Measurements from ENCODE around the gene PLIN4.
"Not testable (repeated sequence)": the region's sequence is repeated elsewhere in the genome, so short reads cannot be mapped to it uniquely, and the experiment has no call there.

PLIN4 gene

DNA sequence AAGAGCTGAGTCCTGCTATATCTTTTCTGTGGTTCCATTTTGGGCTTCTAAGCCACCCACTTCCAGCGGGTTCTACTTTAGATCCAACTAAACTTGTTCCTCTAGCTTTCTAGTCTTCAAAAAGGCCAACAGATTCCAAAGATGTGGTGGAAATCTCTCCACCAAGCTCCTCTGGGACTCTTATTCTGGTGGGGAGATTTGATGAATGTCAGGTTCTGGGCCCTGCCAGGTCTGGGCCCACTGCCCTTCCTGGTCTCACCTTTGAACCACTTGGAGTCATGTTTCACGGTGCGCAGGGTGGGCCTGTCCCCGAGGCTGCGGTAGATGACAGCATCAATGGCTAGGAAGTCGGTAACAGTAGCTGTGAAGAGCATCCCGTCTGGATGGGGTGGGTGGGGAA, 36.4 kb upstream of the PLIN4 start:
- TF ChIP-seq ZNF274 (IDR thresholded peaks at IDR 0.05; ENCODE audit: low read depth, low read length), result no peak

DNA sequence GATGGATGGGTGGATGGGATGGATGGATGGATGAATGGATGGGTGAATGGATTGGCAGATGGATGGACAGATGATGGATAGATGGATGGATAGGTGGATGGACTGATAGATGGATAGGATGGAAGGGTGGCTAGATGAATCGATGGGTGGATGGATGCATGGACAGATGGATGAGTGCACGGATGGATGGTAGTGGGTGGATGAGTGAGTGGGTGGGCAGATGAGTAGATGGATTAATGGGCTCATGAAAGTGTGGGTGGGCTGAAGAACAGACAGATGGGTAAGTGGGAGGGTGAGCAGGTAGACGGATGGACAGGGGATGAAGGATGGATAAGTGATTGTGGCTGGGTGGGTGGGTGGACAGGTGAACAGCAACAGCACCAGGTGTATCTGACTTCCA, 35.5 kb upstream of the PLIN4 start:
- H3K4me3 ChIP-seq (ENCODE audit: low read length), result no peak overlapping the region
- no peak for TF ChIP-seq ZNF274 (IDR thresholded peaks at IDR 0.05; ENCODE audit: low read depth, low read length)

More for the DNA sequence above, 36.4 kb upstream of the PLIN4 start:
- H3K4me3 ChIP-seq (ENCODE audit: low read length), result no peak overlapping the region

GRCh38 chr19:4553092-4553695, 34.9 kb upstream of the PLIN4 start:
- H3K4me3 ChIP-seq (ENCODE audit: low read length), result no peak overlapping the region

GRCh38 chr19:4552525-4552819, 34.2 kb upstream of the PLIN4 start:
- no peak for TF ChIP-seq ZNF274 (IDR thresholded peaks at IDR 0.05; ENCODE audit: low read depth, low read length)
- no peak overlapping the region for H3K4me3 ChIP-seq (ENCODE audit: low read length)

More at GRCh38 chr19:4553092-4553695, 34.9 kb upstream of the PLIN4 start:
- TF ChIP-seq ZNF274 (IDR thresholded peaks at IDR 0.05; ENCODE audit: low read depth, low read length), result no peak

- TF ChIP-seq ZNF274 (IDR thresholded peaks at IDR 0.05; ENCODE audit: low read depth, low read length), result no peak
- H3K4me3 ChIP-seq (ENCODE audit: low read length), result no peak overlapping the region
Observed at GRCh38 chr19:4550479-4551050, 32.3 kb upstream of the PLIN4 start.

DNA sequence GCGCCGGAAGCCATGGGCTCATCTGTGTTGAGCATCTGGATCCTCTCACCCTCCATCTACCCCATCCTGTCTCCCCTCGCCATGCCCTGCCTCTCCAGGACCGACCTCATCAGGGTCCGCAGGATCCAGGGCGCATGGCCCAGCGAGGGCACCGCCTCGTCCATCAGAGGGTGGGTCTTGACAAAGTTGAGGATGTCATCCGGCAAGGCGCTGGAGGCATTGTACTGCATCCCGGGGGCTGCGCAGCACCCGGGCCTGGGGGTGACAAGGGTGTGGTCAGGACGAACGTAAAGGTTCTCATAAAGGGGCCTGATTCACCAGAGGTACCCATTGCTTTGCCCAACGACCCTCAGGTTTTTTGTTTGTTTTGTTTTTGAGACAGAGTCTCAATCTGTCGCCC, 31.7 kb upstream of the PLIN4 start:
- no peak overlapping the region for H3K4me3 ChIP-seq (ENCODE audit: low read length)
- TF ChIP-seq ZNF274 (IDR thresholded peaks at IDR 0.05; ENCODE audit: low read depth, low read length), result no peak

DNA sequence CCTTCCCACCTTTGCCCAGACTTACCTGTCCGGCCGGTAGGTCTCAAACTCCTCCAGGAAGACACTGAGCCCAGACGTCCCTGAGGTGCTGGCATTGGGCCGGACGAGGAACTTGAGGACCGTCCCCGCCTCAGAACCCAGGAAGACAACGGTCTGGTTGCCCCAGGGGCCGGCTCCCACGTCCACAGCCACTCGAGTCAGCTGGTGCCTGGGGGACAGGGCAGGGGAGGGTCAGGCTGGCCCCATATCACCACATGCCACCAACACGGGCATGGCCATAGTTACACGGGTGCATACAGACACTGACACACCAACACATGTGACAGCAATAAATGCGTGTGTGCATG, 29.9 kb upstream of the PLIN4 start:
- no peak overlapping the region for H3K4me3 ChIP-seq (ENCODE audit: low read length)
- no peak for TF ChIP-seq ZNF274 (IDR thresholded peaks at IDR 0.05; ENCODE audit: low read depth, low read length)

DNA sequence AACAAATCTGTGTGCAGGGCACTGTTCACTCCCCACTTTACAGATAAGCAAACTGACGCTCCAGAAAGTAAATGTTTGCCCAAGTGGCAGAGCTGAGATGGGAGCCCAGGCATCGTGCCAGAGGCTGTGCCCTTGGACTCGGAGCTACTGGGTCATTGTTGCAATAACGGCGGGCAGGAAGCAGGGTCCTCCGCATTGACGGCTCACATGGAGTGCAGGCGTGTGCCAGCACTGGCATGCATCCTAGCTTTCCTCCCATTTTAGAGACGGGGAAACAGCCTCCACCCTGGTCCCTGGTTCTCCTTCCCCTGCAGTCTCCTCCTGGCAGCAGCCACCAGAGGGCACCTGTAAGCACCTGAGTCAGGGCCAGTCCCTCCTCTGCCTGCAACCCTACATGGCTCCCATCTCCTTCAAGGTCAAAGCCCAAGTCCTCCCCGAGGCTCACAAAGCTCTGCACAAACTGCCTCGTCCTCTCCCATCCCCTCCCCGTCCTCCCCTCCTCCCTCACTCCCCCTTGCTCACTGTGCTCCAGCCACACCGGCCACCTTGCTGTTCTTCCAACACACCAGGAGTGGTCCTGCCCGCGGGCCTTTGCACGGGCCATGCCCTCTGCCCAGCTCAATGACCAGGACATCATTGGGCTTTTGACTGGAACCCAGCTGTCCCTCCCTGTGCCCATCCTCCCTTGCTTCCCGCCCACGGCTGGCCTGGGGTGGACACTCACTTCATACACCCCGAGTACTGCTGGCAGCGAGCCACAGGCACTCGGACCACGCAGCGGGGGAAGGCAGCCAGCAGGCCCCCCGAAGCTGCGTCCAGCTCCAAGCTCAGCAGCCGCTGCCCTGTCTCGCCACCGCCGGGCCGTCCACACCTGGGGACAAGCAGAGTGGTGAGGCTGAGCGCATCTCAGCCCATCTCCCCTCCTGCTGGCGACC, 29.3 kb upstream of the PLIN4 start:
- no peak overlapping the region for H3K4me3 ChIP-seq (ENCODE audit: low read length)
- TF ChIP-seq ZNF274 (IDR thresholded peaks at IDR 0.05; ENCODE audit: low read depth, low read length), result no peak

DNA sequence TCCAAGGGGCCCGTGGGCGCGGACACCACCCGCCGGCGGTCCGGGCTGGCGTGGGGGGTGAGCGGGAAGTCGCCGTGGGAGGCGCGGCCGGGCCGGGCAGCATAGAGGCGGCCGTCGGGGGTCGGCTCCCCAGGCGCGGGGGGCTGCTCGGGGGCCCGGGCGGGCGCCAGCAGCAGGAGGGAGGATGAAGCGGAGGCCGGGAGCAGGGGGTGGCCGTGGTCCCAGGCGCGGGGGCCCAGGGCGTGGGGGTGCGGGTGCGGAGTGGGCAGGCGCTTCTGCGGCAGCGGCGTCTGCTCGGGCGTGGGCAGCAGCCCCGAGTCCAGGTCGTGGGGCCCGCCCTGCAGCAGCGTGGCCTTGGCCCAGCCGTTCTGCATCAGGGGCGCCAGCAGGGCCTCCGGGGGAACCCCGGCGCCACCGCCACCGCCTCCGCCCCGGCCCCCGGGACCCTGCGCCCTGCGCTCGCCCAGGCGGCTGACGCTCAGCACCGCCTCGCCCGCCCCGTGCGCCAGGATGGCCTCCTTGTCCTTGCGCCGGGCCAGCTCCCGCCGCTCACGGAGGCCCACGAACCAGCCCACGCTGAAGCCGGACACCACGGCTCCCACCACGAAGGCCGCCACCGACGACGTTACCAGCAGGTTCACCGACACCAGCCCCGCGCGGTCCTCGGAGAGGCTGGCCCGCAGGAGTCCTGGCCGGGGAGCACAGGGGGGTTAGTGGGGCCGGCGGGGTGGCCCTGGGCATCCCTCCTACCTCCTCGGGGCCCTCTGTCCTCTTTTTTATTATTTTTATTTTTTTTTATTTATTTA, 25.8 kb upstream of the PLIN4 start:
- H3K4me3 ChIP-seq (ENCODE audit: low read length), result no peak overlapping the region
- TF ChIP-seq ZNF274 (IDR thresholded peaks at IDR 0.05; ENCODE audit: low read depth, low read length), result no peak

- TF ChIP-seq ZNF274 (IDR thresholded peaks at IDR 0.05; ENCODE audit: low read depth, low read length), result no peak
- H3K4me3 ChIP-seq (ENCODE audit: low read length), result peak overlapping the region; percentile 14; the same call in 1 of the 2 replicates
Observed at GRCh38 chr19:4542896-4543841, 24.9 kb upstream of the PLIN4 start.

GRCh38 chr19:4541806-4542145, 23.5 kb upstream of the PLIN4 start:
- not testable (repeated sequence) for H3K4me3 ChIP-seq (ENCODE audit: low read length)

DNA sequence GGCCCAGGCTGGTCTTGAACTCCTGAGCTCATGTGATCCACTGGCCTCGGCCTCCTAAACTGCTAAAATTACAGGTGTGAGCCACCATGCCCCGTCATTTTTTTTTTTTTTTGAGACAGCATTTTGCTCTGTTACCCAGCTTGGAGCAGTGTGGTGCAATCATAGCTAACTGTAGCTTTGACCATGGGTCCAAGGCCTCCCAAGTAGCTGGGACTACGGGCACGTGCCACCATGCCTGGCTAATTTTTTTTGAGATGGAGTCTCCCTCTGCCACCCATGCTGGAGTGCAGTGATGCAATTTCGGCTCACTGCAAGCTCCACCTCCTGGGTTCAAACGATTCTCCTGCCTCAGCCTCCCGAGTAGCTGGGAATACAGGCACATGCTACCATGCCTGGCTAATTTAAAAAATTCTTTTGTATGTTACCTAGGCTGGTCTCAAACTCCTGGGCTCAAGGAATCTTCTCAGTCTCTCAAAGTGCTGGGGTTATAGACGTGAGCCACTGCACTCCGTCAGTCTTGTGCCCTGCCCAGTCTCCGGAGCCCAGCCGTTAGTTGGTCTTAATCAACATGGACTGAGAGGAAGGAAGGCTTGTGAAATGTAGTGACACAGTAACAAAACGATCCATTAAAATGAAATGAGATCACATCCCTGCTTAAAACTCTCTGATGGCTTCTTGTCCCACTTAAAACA, 23.0 kb upstream of the PLIN4 start:
- no peak for TF ChIP-seq ZNF274 (IDR thresholded peaks at IDR 0.05; ENCODE audit: low read depth, low read length)
- no peak overlapping the region for H3K4me3 ChIP-seq (ENCODE audit: low read length)

Data from GM08714 (cell line).